Endothelial cell of umbilical vein (primary cell): ENCODE results near the gene CGB8. TPM values are rescaled to one million over a fixed set of nuclear protein-coding genes. Genes with fewer than 3 reads are reported as not detected.
"Not testable (repeated sequence)": the region's sequence is repeated elsewhere in the genome, so short reads cannot be mapped to it uniquely, and the experiment has no call there.

Experiments
- BruUV-seq: library from RNA; stranded (reverse); fragments of 400-500 nt; replicated peaks from 2 replicates; lab custom pipeline; 2021; lab: Mats Ljungman, UMichigan
- CTCF ChIA-PET: fragments of 300-600, 350-600 bp; sonication (Branson Sonifier 250); formaldehyde crosslinking; loops from one replicate; lab custom pipeline; 2021; ENCODE audit warnings: antibody characterized with exemption, inconsistent platforms; lab: Charles Lee
- POLR2A ChIA-PET: fragments of 300-600, 350-600 bp; sonication (Branson Sonifier 250); formaldehyde crosslinking; loops from one replicate; lab custom pipeline; 2021; ENCODE audit warnings: antibody characterized with exemption, inconsistent platforms; lab: Charles Lee
- DNase-seq: peaks from one replicate; pipeline ENCODE4 v3.0.0-alpha.2; 2011; ENCODE audit warnings: low read depth, low spot score
- FAIRE-seq: peaks from 2 replicates; lab custom pipeline; 2011; peaks lifted over from hg19 to GRCh38; lab: Jason Lieb, UNC
- H2AFZ ChIP-seq: 2 replicates; pipeline ENCODE4 v1.6.0; 2012; ENCODE audit warnings: low read depth, low read length, control low read depth, inconsistent platforms
- H3K27ac ChIP-seq: 2 replicates; pipeline ENCODE4 v1.5.1; 2011; ENCODE audit warnings: low read depth, mild to moderate bottlenecking, control low read depth, low read length, moderate library complexity; ENCODE audit not compliant: insufficient read depth
- H3K27me3 ChIP-seq, 2 experiments: 2 replicates each; pipeline versions ENCODE4 v1.6.0 to v1.6.1; 2011; ENCODE audit warnings: low read length in 2 of 2, mixed read lengths in 1 of 2; ENCODE audit not compliant: control insufficient read depth in 2 of 2, insufficient read depth in 2 of 2
- H3K36me3 ChIP-seq, 2 experiments: 2 replicates in 1 of 2; 3 replicates in 1 of 2; pipeline ENCODE4 v1.5.1; 2011; ENCODE audit warnings: low read length in 2 of 2, mild to moderate bottlenecking in 1 of 2, moderate library complexity in 1 of 2; ENCODE audit not compliant: control insufficient read depth in 2 of 2, insufficient read depth in 2 of 2; ENCODE audit errors: extremely low read depth in 1 of 2
- H3K4me1 ChIP-seq: 3 replicates; pipeline ENCODE4 v1.5.1; 2011; ENCODE audit warnings: mild to moderate bottlenecking, low read length; ENCODE audit not compliant: control insufficient read depth, insufficient read depth; ENCODE audit errors: extremely low read depth
- H3K4me2 ChIP-seq: 2 replicates; pipeline ENCODE4 v1.6.1; 2011; ENCODE audit warnings: low read length, control low read depth, mixed read lengths; ENCODE audit not compliant: insufficient read depth
- H3K4me3 ChIP-seq, 3 experiments: fragments of 200-600 bp in 1 of 3; sonication (generic), shearing (Covaris generic) in 1 of 3; replicated peaks in 1 of 3; 2 replicates each; pipeline ENCODE4 v1.5.1; 2011 to 2016; ENCODE audit warnings: control low read depth in 3 of 3, low read length in 3 of 3, mild to moderate bottlenecking in 2 of 3, inconsistent platforms in 1 of 3, low read depth in 1 of 3, moderate library complexity in 1 of 3; ENCODE audit not compliant: insufficient read depth in 1 of 3
- H3K79me2 ChIP-seq: 2 replicates; pipeline ENCODE4 v1.6.0; 2012; ENCODE audit warnings: low read length, inconsistent platforms; ENCODE audit not compliant: control insufficient read depth, insufficient read depth
- H3K9ac ChIP-seq: replicated peaks from 2 replicates; pipeline ENCODE3; 2011; ENCODE audit warnings: low read length, control low read depth; ENCODE audit not compliant: insufficient read depth; ENCODE audit errors: extremely low read depth
- H3K9me1 ChIP-seq: replicated peaks from 3 replicates; pipeline ENCODE4 v1.6.0; 2011; ENCODE audit warnings: mild to moderate bottlenecking, low read length; ENCODE audit not compliant: control insufficient read depth, insufficient read depth; ENCODE audit errors: extremely low read depth
- H3K9me3 ChIP-seq: replicated peaks from 2 replicates; pipeline ENCODE4 v1.5.1; 2012; ENCODE audit warnings: low read length, inconsistent platforms; ENCODE audit not compliant: control insufficient read depth, insufficient read depth
- H4K20me1 ChIP-seq: replicated peaks from 2 replicates; pipeline ENCODE3; 2011; ENCODE audit warnings: mild to moderate bottlenecking, low read length; ENCODE audit not compliant: control insufficient read depth, insufficient read depth; ENCODE audit errors: extremely low read depth
- CTCF ChIP-seq, 2 donors: IDR thresholded peaks; 1 replicate in 1 of 2; 2 replicates in 1 of 2; pipeline ENCODE4 v1.5.1; 2011; ENCODE audit warnings: low read length in 2 of 2, mild to moderate bottlenecking in 2 of 2, moderate library complexity in 2 of 2, control low read depth in 1 of 2, inconsistent platforms in 1 of 2, low read depth in 1 of 2; ENCODE audit not compliant: insufficient read depth in 1 of 2; ENCODE audit errors: extremely low read depth in 1 of 2
- dilution Hi-C: fragments of 300-500 bp; cut with MboI; formaldehyde crosslinking; loops from one replicate; pipeline ENCODE4 v1.15.0; 2019; ENCODE audit warnings: low sequenced_read_pairs; ENCODE audit not compliant: extremely low pct_ligation_motif_present
- intact Hi-C: fragments of 100-400 bp; cut with micrococcal nuclease; formaldehyde crosslinking; loops from one replicate; pipeline ENCODE4 v1.10.0; 2022
- polyA plus RNA-seq, 4 experiments: library from polyadenylated mRNA; depleted of rRNA in 3 of 4; stranded (reverse) in 3 of 4; unstranded in 1 of 4; fragments of >200 nt; gene quantifications; 2 replicates each; pipeline versions ENCODE4 v1.2.1 to v1.2.3, GENCODE V29; 2011 to 2012; ENCODE audit warnings: missing spikeins in 1 of 4
- total RNA-seq: library from RNA; stranded (reverse); gene quantifications from 2 replicates; pipeline ENCODE4 v1.2.3, GENCODE V29; 2021

Gene CGB8
- total and polyA plus RNA-seq, 2 donors (not counting 3 experiments of a cell fraction or from before 2014, with no cell fraction given) = not detected

GRCh38 chr19:49036815-49037214, 12.1 kb downstream of the CGB8 start, which contains the start of gene CGB1:
Gene CGB1 (minus strand): TSS chr19:49036895. CDS start chr19:49036711, 184 bp downstream.
- H3K36me3 ChIP-seq, CTCF ChIA-PET, H2AFZ ChIP-seq, H3K9me3 ChIP-seq, H3K4me1 ChIP-seq, dilution Hi-C loops, FAIRE-seq, BruUV-seq, H3K4me3 ChIP-seq, H3K4me2 ChIP-seq, POLR2A ChIA-PET, H3K79me2 ChIP-seq, H3K9ac ChIP-seq, H3K27ac ChIP-seq, H3K9me1 ChIP-seq, H3K27me3 ChIP-seq, DNase-seq, intact Hi-C loops, H4K20me1 ChIP-seq: not testable (repeated sequence)
- peak; percentile 16 to 35 for TF ChIP-seq CTCF (IDR thresholded peaks at IDR 0.05; ENCODE audit: extremely low read depth in 1 of 2, insufficient read depth in 1 of 2, low read depth in 1 of 2, low read length in 2 of 2)

- H3K4me2 ChIP-seq, DNase-seq, H4K20me1 ChIP-seq, FAIRE-seq, BruUV-seq, dilution Hi-C loops, H3K79me2 ChIP-seq, H2AFZ ChIP-seq, H3K9ac ChIP-seq, H3K9me3 ChIP-seq, H3K27me3 ChIP-seq, intact Hi-C loops, H3K36me3 ChIP-seq, H3K4me3 ChIP-seq, H3K9me1 ChIP-seq, POLR2A ChIA-PET, H3K27ac ChIP-seq, H3K4me1 ChIP-seq: not testable (repeated sequence)
- CTCF ChIA-PET = interaction anchor here (1.0 kb wide), 1 partner anchor 12 kb away, joined by 3 read pairs; no protein-coding TSS in a partner anchor
- peak; percentile 27 to 31 for TF ChIP-seq CTCF (IDR thresholded peaks at IDR 0.05; ENCODE audit: extremely low read depth in 1 of 2, insufficient read depth in 1 of 2, low read depth in 1 of 2, low read length in 2 of 2)
Observed at GRCh38 chr19:49031642-49032301, 17.1 kb downstream of the CGB8 start, which contains the start of gene CGB2. Gene CGB2 (plus strand): TSS chr19:49031890. CDS start chr19:49032096, 206 bp downstream.

- dilution Hi-C loops, CTCF ChIA-PET, POLR2A ChIA-PET: not testable (repeated sequence)
Observed at GRCh38 chr19:49030323-49030722, 18.6 kb downstream of the CGB8 start.

More at GRCh38 chr19:49030323-49030722, 18.6 kb downstream of the CGB8 start:
- H3K27me3 ChIP-seq, H3K9me1 ChIP-seq, H3K79me2 ChIP-seq, H3K27ac ChIP-seq, intact Hi-C loops, FAIRE-seq, H3K9me3 ChIP-seq, BruUV-seq, H3K4me1 ChIP-seq, H3K4me3 ChIP-seq, H3K9ac ChIP-seq, H3K4me2 ChIP-seq, H4K20me1 ChIP-seq, DNase-seq, H2AFZ ChIP-seq, H3K36me3 ChIP-seq: not testable (repeated sequence)
